Thoracic aorta (tissue), 2 donors: ENCODE data around the gene CACNA2D1. TPM values are rescaled to one million over a fixed set of nuclear protein-coding genes. Genes with fewer than 3 reads are reported as not detected.

ENCODE experiments used
- ATAC-seq: fragments of 150-250 bp; one replicate; pipeline ENCODE4 v1.8.0; 2017; ENCODE audit warnings: low read depth; ENCODE audit not compliant: insufficient number of reproducible peaks, low FRiP score
- DNase-seq: peaks from one replicate; pipeline ENCODE4 v3.0.0-alpha.2; 2020; ENCODE audit warnings: low spot score
- H3K27ac ChIP-seq, 2 donors: fragments of 200-600 bp; sonication (generic); 1 replicate in 1 of 2; 2 replicates in 1 of 2; pipeline ENCODE4 v1.5.1; 2016; ENCODE audit warnings: mild to moderate bottlenecking in 2 of 2, moderate library complexity in 2 of 2
- H3K27me3 ChIP-seq: fragments of 200-600 bp; sonication (generic); replicated peaks from 2 replicates; pipeline ENCODE4 v1.6.0; 2016; ENCODE audit warnings: mild to moderate bottlenecking; ENCODE audit not compliant: insufficient read depth
- H3K36me3 ChIP-seq: fragments of 200-600 bp; sonication (generic); one replicate; pipeline ENCODE4 v1.5.1; 2016
- H3K4me1 ChIP-seq, 2 donors: fragments of 200-600 bp; sonication (generic); 1 replicate in 1 of 2; 2 replicates in 1 of 2; pipeline versions ENCODE4 v1.5.1 to v1.6.0; 2016; ENCODE audit warnings: low read depth in 2 of 2, mild to moderate bottlenecking in 1 of 2; ENCODE audit not compliant: control insufficient read depth in 1 of 2
- H3K4me3 ChIP-seq: fragments of 200-600 bp; sonication (generic); 2 replicates; pipeline ENCODE4 v1.5.1; 2016; ENCODE audit warnings: mild to moderate bottlenecking
- H3K9me3 ChIP-seq: fragments of 200-600 bp; sonication (generic); 2 replicates; pipeline ENCODE4 v1.5.1; 2016
- CTCF ChIP-seq: fragments of 200-600 bp; sonication (generic); IDR thresholded peaks from one replicate; pipeline ENCODE4 v1.5.1; 2019; ENCODE audit warnings: antibody characterized with exemption
- total RNA-seq, 2 donors: library from RNA; depleted of rRNA; stranded (reverse); fragments of >200 nt; gene quantifications; one replicate each; pipeline versions ENCODE4 v1.1.0 to v1.2.3, GENCODE V29; 2016

CACNA2D1 gene
- total RNA-seq, 2 donors from 2014 or later, result 44.4 to 44.7 TPM

GRCh38 chr7:82376739-82377138, 66.8 kb downstream of the CACNA2D1 start:
- no peak for TF ChIP-seq CTCF
- DNase-seq (no peak), ATAC-seq (no peak)
- Histone ChIP-seq H3K27me3 (no peaks in the 10 kb centered on the region), H3K27ac (no peak overlapping the region), H3K4me1 (no peaks in the 10 kb centered on the region), H3K4me3 (no peak overlapping the region), H3K36me3 (no peaks in the 10 kb centered on the region), H3K9me3 (no peaks in the 10 kb centered on the region)

- ATAC-seq (no peak), DNase-seq (no peak)
- TF ChIP-seq CTCF, result no peak
Observed at GRCh38 chr7:82375713-82376112, 67.9 kb downstream of the CACNA2D1 start.

GRCh38 chr7:82375129-82375528, 68.4 kb downstream of the CACNA2D1 start:
- Histone ChIP-seq H3K36me3 (no peaks in the 10 kb centered on the region), H3K27ac (no peak overlapping the region), H3K27me3 (no peaks in the 10 kb centered on the region), H3K4me3 (no peak overlapping the region), H3K9me3 (no peaks in the 10 kb centered on the region), H3K4me1 (no peaks in the 10 kb centered on the region)
- no peak for DNase-seq
- no peak for ATAC-seq
- TF ChIP-seq CTCF, result no peak

More at GRCh38 chr7:82375713-82376112, 67.9 kb downstream of the CACNA2D1 start:
- H3K4me3 ChIP-seq, result no peak overlapping the region
- no peaks in the 10 kb centered on the region for H3K27me3 ChIP-seq
- no peaks in the 10 kb centered on the region for H3K36me3 ChIP-seq
- no peaks in the 10 kb centered on the region for H3K9me3 ChIP-seq
- H3K4me1 ChIP-seq, result no peaks in the 10 kb centered on the region
- H3K27ac ChIP-seq, result no peak overlapping the region

GRCh38 chr7:82373926-82374635, 69.5 kb downstream of the CACNA2D1 start:
- Histone ChIP-seq H3K27me3 (no peaks in the 10 kb centered on the region), H3K9me3 (no peaks in the 10 kb centered on the region), H3K4me3 (no peak overlapping the region), H3K36me3 (no peaks in the 10 kb centered on the region), H3K4me1 (no peaks in the 10 kb centered on the region), H3K27ac (no peak overlapping the region)
- no peak for DNase-seq
- ATAC-seq, result no peak
- no peak for TF ChIP-seq CTCF

GRCh38 chr7:82364671-82365070, 78.9 kb downstream of the CACNA2D1 start:
- H3K36me3 ChIP-seq, result no peaks in the 10 kb centered on the region
- H3K9me3 ChIP-seq, result no peaks in the 10 kb centered on the region
- DNase-seq, result no peak
- H3K27me3 ChIP-seq, result no peaks in the 10 kb centered on the region
- H3K4me1 ChIP-seq, result peaks cover 0 to 14% of the 10 kb centered on the region in 2 donors
- ATAC-seq, result no peak
- TF ChIP-seq CTCF, result no peak
- H3K4me3 ChIP-seq, result no peak overlapping the region
- H3K27ac ChIP-seq, result no peak overlapping the region
